ENCODE measurements around the gene ARFGAP3. TPM values are rescaled to one million over a fixed set of nuclear protein-coding genes. Genes with fewer than 3 reads are reported as not detected.

ARFGAP3 gene
- total RNA-seq, 1 experiment from 2014 or later, result 15.0 TPM

DNA sequence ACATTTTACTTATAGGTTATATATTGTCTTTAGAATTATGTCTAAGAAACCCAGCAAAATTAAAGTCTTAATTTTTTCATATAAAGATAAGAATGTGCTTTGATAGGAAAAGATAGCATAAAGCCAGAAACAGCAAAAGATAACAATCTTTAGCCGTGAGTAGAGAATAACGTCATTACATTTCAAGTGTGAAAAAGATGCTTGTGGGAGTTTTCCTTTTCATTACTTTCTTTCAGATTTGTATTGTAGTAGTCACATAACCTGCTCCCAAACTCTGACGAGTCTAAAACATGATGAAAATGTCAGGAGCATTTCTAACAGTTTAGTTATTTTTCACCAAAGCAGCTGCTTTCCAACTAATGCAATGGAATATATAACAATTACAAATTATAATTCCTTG, 31.3 kb downstream of the ARFGAP3 start:
- no peaks in the 10 kb centered on the region for H3K4me1 ChIP-seq (ENCODE audit: insufficient read depth, low read length)
- H2AFZ ChIP-seq (ENCODE audit: low read length), result no peak overlapping the region
- Mint-ChIP-seq H3K27me3 (ENCODE audit: low read depth) (no peaks in the 10 kb centered on the region; the same call in 1 of the 2 replicates), H3K27ac (no peak overlapping the region), H3K9me3 (peaks cover 6 to 8% of the 10 kb centered on the region in 2 experiments; a peak in 4 of 5 replicates), H3K4me1 (no peaks in the 10 kb centered on the region), H3K36me3 (ENCODE audit: insufficient read depth in 1 of 3, low read depth in 3 of 3) (peaks cover 10 to 20% (median 14%) of the 10 kb centered on the region in 3 experiments), H3K4me3 (no peak overlapping the region)
- no peak overlapping the region for H2BK20ac ChIP-seq (ENCODE audit: low read depth, low read length, poor library complexity, severe bottlenecking)
- H3K9me3 ChIP-seq (ENCODE audit: control insufficient read depth, low read depth, low read length), result no peaks in the 10 kb centered on the region
- H3K79me1 ChIP-seq (ENCODE audit: insufficient read depth, low read depth, low read length, poor library complexity, severe bottlenecking), result no peaks in the 10 kb centered on the region
- WGBS (ENCODE audit: extremely low coverage, insufficient read length, low lambda C conversion rate), result no CpG with 5 or more reads among the region's 3 CpGs
- H3K79me2 ChIP-seq (ENCODE audit: insufficient read depth, low read length), result no peaks in the 10 kb centered on the region
- H3K23ac ChIP-seq (ENCODE audit: insufficient read length, low read depth, low read length), result no peak overlapping the region
- H2BK5ac ChIP-seq (ENCODE audit: insufficient read length, low read length), result no peak overlapping the region
- H4K91ac ChIP-seq (ENCODE audit: insufficient read length, low read depth, low read length), result no peak overlapping the region
- H4K20me1 ChIP-seq (ENCODE audit: control insufficient read depth, insufficient read depth, insufficient read length), result no peaks in the 10 kb centered on the region
- no peak overlapping the region for H3K4ac ChIP-seq (ENCODE audit: low read depth, low read length)
- no peak overlapping the region for H4K5ac ChIP-seq (ENCODE audit: insufficient read length, low read depth, low read length)
- H3K4me2 ChIP-seq (ENCODE audit: insufficient read depth, insufficient read length, low read length), result no peak overlapping the region
- H3K56ac ChIP-seq (ENCODE audit: insufficient read length, low read depth, low read length), result no peak overlapping the region
- H3K18ac ChIP-seq (ENCODE audit: insufficient read length, low read depth, low read length), result no peak overlapping the region
- TF ChIP-seq CTCF (conservative IDR thresholded peaks at IDR 0.05), result no peak
- H3K9ac ChIP-seq (ENCODE audit: extremely low read depth, insufficient read length, low read length), result no peak overlapping the region
- no peak overlapping the region for H2BK15ac ChIP-seq (ENCODE audit: low read depth, low read length)
- H3K27me3 ChIP-seq (ENCODE audit: insufficient read depth, low read length), result no peaks in the 10 kb centered on the region
- no peak overlapping the region for H2BK12ac ChIP-seq (ENCODE audit: insufficient read length, low read depth, low read length)
- no peak overlapping the region for H2AK5ac ChIP-seq (ENCODE audit: insufficient read length, low read length)
- no peak overlapping the region for H2BK120ac ChIP-seq (ENCODE audit: low read depth, low read length, poor library complexity, severe bottlenecking)
- no peak overlapping the region for H3T11ph ChIP-seq (ENCODE audit: low read length)
- no peak overlapping the region for H4K8ac ChIP-seq (replicated peaks; ENCODE audit: insufficient read length, low read depth, low read length)
- no peaks in the 10 kb centered on the region for H3K23me2 ChIP-seq (ENCODE audit: insufficient read length, low read depth, low read length, poor library complexity, severe bottlenecking)
- H3K27ac ChIP-seq (ENCODE audit: insufficient read length, low read depth, low read length), result no peak overlapping the region
- no peak overlapping the region for H3K14ac ChIP-seq (ENCODE audit: insufficient read depth, low read length)
- DNase-seq, result no peak

Measured in H9 (cell line).